Loucy (cell line): ENCODE measurements around the gene ZNF593OS.

Source experiments
- H2AFZ ChIP-seq: fragments of 200-600 bp; sonication (generic); 2 replicates; pipeline ENCODE4 v1.6.0; 2016; ENCODE audit warnings: antibody characterized with exemption, mild to moderate bottlenecking, low read length, moderate library complexity
- H3F3A ChIP-seq: fragments of 200-600 bp; 2 replicates; pipeline ENCODE4 v1.6.0; 2016; ENCODE audit warnings: antibody characterized with exemption, low read depth, mild to moderate bottlenecking
- H3K27me3 ChIP-seq: fragments of 200-600 bp; sonication (generic); 2 replicates; pipeline ENCODE4 v1.6.1; 2014; ENCODE audit warnings: low read length, mild to moderate bottlenecking; ENCODE audit not compliant: insufficient read depth, poor library complexity, severe bottlenecking
- H3K36me3 ChIP-seq: fragments of 200-600 bp; sonication (generic); 2 replicates; pipeline ENCODE4 v1.6.1; 2016; ENCODE audit warnings: low read length; ENCODE audit not compliant: insufficient read depth
- H3K4me1 ChIP-seq: fragments of 200-600 bp; sonication (generic); 2 replicates; pipeline ENCODE4 v1.5.1; 2014; ENCODE audit warnings: low read length, mild to moderate bottlenecking; ENCODE audit not compliant: insufficient read depth, poor library complexity, severe bottlenecking
- H3K4me2 ChIP-seq: fragments of 200-600 bp; sonication (generic); 2 replicates; pipeline ENCODE4 v1.6.0; 2014; ENCODE audit warnings: antibody characterized with exemption, low read length, low read depth, mild to moderate bottlenecking; ENCODE audit not compliant: poor library complexity, severe bottlenecking
- H3K4me3 ChIP-seq: fragments of 200-600 bp; sonication (generic); 2 replicates; pipeline ENCODE4 v1.5.1; 2014; ENCODE audit warnings: low read length, mild to moderate bottlenecking, mixed read lengths; ENCODE audit not compliant: poor library complexity, severe bottlenecking
- H3K79me2 ChIP-seq: fragments of 200-600 bp; sonication (generic); 2 replicates; pipeline ENCODE4 v1.6.1; 2014; ENCODE audit warnings: low read length; ENCODE audit not compliant: insufficient read depth
- H3K9ac ChIP-seq: fragments of 200-600 bp; sonication (generic); 2 replicates; pipeline ENCODE4 v1.6.0; 2014; ENCODE audit warnings: mild to moderate bottlenecking, low read depth, low read length, moderate library complexity; ENCODE audit not compliant: poor library complexity, severe bottlenecking
- H3K9me2 ChIP-seq: fragments of 200-600 bp; sonication (generic); replicated peaks from 2 replicates; pipeline ENCODE4 v1.6.1; 2016; ENCODE audit warnings: low read depth, low read length, mixed read lengths
- H3K9me3 ChIP-seq: fragments of 200-600 bp; sonication (generic); 2 replicates; pipeline ENCODE4 v1.6.1; 2014; ENCODE audit warnings: mild to moderate bottlenecking, antibody characterized with exemption, low read length, low read depth; ENCODE audit not compliant: insufficient read depth
- H4K20me1 ChIP-seq: fragments of 200-600 bp; sonication (generic); 2 replicates; pipeline ENCODE4 v1.6.0; 2014; ENCODE audit warnings: antibody characterized with exemption, low read length, mild to moderate bottlenecking; ENCODE audit not compliant: insufficient read depth, poor library complexity, severe bottlenecking
- EZH2phosphoT487 ChIP-seq: fragments of 200-600 bp; IDR thresholded peaks from 2 replicates; pipeline ENCODE4 v1.6.1; 2018; ENCODE audit warnings: antibody characterized with exemption, mild to moderate bottlenecking, moderate library complexity, borderline replicate concordance
- TF ChIP-seq, protein P1 (sequence below): fragments of 200-600 bp; sonication (generic); conservative IDR thresholded peaks from 2 replicates; pipeline ENCODE4 v1.5.1; 2014; ENCODE audit warnings: mild to moderate bottlenecking, antibody characterized with exemption, low read length

ZNF593OS gene

DNA sequence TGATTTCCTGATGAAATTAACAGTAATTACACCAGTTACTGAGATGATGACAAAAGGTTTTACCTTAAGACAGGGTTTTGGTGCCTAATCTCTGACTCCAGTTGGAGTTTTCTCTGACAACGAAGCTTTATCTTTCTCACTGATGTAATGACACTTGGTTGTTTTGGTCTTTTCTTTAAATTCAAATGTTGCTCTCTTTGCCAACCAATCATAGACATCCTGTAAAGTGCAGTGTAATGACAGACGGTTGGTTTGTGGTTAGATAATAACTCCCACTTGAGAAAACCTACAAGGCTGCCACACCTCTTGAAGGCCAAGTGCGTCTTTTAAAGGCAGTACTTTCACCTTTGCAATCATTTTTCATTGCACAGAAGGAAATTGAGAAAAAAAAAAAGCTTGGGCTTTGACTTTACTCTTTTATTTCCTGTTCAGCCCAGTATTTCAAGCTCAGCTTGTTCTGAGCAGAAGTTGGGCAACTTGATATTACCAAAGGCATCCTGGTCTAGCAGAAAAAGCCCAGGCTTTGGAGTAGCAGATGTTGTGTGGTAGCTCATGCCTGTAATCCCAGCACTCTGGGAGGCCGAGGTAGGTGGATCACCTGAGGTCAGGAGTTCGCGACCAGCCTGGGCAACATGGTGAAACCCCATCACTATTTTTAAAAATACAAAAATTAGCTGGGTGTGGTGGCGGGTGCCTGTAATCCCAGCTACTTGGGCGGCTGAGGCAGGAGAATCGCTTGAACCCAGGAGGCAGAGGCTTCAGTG is 45.1 kb downstream of the ZNF593OS start:
- H3K9me3 ChIP-seq, result no peaks in the 10 kb centered on the region
- H3K4me1 ChIP-seq, result peaks cover 85% of the 10 kb centered on the region
- no peaks in the 10 kb centered on the region for H3K9me2 ChIP-seq
- H3K79me2 ChIP-seq, result peaks cover 48% of the 10 kb centered on the region
- H3K4me3 ChIP-seq, result peak overlapping the region; percentile 80
- H3K9ac ChIP-seq, result peak overlapping the region; percentile 96
- H4K20me1 ChIP-seq, result no peaks in the 10 kb centered on the region
- TF ChIP-seq EZH2phosphoT487, result no peak
- TF ChIP-seq, protein P1, sequence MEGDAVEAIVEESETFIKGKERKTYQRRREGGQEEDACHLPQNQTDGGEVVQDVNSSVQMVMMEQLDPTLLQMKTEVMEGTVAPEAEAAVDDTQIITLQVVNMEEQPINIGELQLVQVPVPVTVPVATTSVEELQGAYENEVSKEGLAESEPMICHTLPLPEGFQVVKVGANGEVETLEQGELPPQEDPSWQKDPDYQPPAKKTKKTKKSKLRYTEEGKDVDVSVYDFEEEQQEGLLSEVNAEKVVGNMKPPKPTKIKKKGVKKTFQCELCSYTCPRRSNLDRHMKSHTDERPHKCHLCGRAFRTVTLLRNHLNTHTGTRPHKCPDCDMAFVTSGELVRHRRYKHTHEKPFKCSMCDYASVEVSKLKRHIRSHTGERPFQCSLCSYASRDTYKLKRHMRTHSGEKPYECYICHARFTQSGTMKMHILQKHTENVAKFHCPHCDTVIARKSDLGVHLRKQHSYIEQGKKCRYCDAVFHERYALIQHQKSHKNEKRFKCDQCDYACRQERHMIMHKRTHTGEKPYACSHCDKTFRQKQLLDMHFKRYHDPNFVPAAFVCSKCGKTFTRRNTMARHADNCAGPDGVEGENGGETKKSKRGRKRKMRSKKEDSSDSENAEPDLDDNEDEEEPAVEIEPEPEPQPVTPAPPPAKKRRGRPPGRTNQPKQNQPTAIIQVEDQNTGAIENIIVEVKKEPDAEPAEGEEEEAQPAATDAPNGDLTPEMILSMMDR, result no peak
- H3K27me3 ChIP-seq, result no peaks in the 10 kb centered on the region
- H3K4me2 ChIP-seq, result peak overlapping the region; percentile 99
- peaks cover 9% of the 10 kb centered on the region; the same call in 1 of the 2 replicates for H3K36me3 ChIP-seq
- peaks cover 29% of the 10 kb centered on the region for H3F3A ChIP-seq
- no peak overlapping the region for H2AFZ ChIP-seq

DNA sequence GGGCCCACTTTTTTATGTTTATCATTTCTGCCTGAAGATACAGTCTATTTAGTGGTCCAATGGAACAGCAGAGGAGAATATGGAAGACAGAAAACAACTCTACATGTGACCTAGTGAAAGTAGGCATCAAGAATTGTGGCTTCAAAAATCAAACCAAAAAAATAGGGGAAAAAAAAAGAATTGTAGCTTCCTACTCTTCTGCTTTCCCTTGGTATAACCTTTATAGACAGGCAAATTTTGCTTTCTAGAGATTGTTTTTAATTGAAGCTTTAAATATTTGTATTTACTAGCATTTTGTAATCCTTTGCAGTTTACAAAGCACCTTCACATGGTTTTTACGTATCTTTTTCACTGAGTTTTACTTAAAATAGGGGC is 45.7 kb downstream of the ZNF593OS start:
- peaks cover 31% of the 10 kb centered on the region for H3F3A ChIP-seq
- no peak overlapping the region for H2AFZ ChIP-seq
- H4K20me1 ChIP-seq, result no peaks in the 10 kb centered on the region
- H3K36me3 ChIP-seq, result peaks cover 9% of the 10 kb centered on the region; the same call in 1 of the 2 replicates
- peak overlapping the region; percentile 99 for H3K4me2 ChIP-seq
- H3K9ac ChIP-seq, result peak overlapping the region; percentile 96
- no peaks in the 10 kb centered on the region for H3K9me3 ChIP-seq
- no peaks in the 10 kb centered on the region for H3K27me3 ChIP-seq
- peak overlapping the region; percentile 80 for H3K4me3 ChIP-seq
- no peaks in the 10 kb centered on the region for H3K9me2 ChIP-seq
- H3K79me2 ChIP-seq, result peaks cover 48% of the 10 kb centered on the region
- H3K4me1 ChIP-seq, result peaks cover 86% of the 10 kb centered on the region
- TF ChIP-seq, protein P1, result no peak
- no peak for TF ChIP-seq EZH2phosphoT487

DNA sequence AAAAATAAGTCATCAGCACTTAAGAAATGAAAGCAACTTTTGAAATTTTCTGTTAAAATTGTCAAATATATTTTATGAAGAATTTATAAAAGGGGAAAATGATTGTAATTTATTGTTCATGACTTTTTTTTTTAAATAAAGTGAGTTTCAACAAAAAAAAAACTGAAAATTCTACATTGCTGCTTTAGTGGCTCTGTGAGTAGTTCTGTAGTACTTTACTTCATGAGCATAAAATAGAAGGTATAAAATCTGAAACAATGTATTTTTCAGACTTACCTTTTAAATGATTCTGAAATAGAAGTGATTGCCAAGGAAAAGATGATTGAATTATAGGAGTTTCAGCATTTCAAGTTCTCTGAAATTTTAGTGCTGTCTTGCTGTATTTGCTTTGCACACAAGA is 46.2 kb downstream of the ZNF593OS start:
- Histone ChIP-seq H3K27me3 (no peaks in the 10 kb centered on the region), H3K79me2 (peaks cover 48% of the 10 kb centered on the region), H3K4me3 (peak overlapping the region; percentile 80), H2AFZ (no peak overlapping the region), H3K9me2 (no peaks in the 10 kb centered on the region), H4K20me1 (no peaks in the 10 kb centered on the region), H3F3A (peaks cover 31% of the 10 kb centered on the region), H3K9me3 (no peaks in the 10 kb centered on the region), H3K4me2 (peak overlapping the region; percentile 99), H3K9ac (peak overlapping the region; percentile 96), H3K4me1 (peaks cover 81% of the 10 kb centered on the region), H3K36me3 (peaks cover 9% of the 10 kb centered on the region; the same call in 1 of the 2 replicates)
- no peak for TF ChIP-seq EZH2phosphoT487
